Ecto neural progenitor cell (in vitro differentiated cells): ENCODE data around the gene IVD.
A peak's percentile ranks its signal among the peaks of the same experiment; 100 is the strongest.

Experiments used
- DNase-seq: peaks from one replicate; pipeline ENCODE4 v3.0.0-alpha.2; 2018; ENCODE audit warnings: low spot score

Gene IVD

DNA sequence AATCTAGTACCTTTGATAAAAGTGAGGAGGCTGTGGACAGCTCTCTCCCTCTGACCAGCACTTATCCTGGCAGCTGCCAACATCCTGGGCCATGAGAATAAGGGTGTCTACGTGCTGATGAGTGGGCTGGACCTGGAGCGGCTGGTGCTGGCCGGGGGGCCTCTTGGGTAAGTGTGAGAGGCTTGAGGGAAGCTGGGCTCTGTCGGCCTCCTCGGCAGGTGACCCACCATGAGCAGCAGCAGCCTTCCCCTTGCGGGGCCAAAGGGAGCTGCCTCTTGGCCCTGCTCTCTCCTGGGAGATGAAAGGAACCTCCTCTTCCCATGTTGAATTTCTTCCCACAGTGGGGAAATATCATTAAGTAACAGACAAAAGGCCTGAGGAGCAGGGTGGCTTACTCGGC is 9.2 kb downstream of the IVD start:
- no peak for DNase-seq

DNA sequence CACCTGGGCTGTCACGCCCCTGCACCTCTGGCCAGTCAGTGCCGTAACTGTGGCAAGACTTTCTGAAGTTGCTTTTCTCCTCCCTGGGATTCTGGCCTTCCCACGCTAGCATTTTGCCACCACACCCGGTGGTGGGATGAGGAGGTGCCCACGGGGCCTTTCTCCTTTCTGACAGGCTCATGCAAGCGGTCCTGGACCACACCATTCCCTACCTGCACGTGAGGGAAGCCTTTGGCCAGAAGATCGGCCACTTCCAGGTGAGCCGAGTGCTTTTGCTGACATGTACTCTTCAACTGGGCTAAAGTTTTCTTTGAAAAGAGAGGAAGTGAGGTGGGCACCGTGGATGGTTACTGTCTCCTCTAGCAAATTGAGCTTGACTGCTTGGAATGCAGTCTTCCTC is 9.6 kb downstream of the IVD start:
- no peak for DNase-seq

DNA sequence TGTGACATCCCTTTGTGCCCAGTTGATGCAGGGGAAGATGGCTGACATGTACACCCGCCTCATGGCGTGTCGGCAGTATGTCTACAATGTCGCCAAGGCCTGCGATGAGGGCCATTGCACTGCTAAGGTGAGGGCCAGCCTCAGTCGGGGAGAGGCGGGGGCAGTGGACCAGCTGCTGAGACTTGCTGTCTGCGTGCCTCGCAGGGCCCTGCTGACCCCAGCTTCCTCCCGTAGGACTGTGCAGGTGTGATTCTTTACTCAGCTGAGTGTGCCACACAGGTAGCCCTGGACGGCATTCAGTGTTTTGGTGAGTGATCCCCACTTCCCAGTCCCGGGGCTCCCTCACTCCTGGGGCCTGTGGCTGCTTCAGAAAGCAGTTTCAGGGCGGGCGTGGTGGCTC is 10.5 kb downstream of the IVD start:
- no peak for DNase-seq

DNA sequence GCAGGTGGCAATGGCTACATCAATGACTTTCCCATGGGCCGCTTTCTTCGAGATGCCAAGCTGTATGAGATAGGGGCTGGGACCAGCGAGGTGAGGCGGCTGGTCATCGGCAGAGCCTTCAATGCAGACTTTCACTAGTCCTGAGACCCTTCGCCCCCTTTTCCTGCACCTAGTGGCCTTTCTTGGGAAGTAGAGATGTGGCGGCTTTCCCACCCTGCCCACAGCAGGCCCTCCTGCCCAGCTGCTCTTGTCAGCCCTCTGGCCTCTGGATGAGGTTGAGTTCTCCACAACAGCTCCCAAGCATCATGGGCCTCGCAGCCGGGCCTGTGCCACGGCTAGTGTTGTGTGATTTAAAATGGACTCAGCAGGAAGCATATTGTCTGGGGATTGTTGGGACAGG is 12.5 kb downstream of the IVD start:
- DNase-seq: no peak

DNA sequence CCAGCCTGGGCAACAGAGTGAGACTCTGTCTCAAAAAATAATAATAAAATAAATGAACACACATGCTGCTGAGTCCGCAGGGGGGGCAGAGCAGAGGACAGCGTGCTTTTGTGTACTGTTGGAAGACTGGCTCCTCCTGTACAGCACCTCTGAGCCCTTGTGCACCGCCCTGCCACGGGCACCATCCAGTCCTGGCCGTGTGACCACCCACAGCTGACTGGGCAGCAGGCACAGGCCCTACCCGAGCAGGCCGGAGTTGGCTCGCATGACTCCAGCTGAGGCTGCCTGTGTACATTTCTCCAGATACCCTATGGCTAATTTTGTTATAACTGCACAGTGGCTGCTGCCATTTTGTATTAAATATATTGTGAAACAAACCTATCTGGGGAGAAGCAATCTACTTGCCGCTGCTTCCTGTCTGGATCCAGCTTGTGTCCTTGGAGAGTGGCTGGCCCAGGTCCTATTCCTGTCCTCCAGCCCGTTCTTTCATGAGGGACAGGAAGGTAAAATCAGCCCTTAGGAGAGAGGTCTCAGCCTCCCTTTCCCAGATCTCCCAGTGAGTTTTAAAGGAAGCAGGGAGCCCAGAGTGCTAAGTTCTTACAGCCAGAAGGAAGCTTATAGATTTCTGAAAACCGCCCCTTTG is 14.6 kb downstream of the IVD start:
- no peak for DNase-seq

DNA sequence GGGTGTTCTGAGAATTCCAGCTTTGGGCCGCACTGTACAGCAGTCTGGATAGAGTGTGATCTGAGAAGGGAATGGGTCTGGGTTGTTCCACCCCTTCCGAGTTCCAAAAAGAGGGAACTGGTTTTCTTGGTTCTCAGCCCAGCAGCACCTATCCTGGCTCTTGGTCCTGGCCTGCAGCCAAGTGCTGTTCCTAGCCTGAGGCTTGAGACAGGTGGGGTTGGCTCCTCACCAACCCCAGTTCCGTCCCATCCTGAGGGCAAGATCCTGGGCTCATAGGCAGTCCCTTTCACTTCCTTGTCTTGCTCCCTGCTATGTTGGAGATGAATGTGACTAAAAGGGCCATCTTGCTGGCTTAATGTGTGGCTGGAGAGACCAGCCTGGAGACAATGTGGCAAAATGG is 15.2 kb downstream of the IVD start:
- DNase-seq: no peak

DNA sequence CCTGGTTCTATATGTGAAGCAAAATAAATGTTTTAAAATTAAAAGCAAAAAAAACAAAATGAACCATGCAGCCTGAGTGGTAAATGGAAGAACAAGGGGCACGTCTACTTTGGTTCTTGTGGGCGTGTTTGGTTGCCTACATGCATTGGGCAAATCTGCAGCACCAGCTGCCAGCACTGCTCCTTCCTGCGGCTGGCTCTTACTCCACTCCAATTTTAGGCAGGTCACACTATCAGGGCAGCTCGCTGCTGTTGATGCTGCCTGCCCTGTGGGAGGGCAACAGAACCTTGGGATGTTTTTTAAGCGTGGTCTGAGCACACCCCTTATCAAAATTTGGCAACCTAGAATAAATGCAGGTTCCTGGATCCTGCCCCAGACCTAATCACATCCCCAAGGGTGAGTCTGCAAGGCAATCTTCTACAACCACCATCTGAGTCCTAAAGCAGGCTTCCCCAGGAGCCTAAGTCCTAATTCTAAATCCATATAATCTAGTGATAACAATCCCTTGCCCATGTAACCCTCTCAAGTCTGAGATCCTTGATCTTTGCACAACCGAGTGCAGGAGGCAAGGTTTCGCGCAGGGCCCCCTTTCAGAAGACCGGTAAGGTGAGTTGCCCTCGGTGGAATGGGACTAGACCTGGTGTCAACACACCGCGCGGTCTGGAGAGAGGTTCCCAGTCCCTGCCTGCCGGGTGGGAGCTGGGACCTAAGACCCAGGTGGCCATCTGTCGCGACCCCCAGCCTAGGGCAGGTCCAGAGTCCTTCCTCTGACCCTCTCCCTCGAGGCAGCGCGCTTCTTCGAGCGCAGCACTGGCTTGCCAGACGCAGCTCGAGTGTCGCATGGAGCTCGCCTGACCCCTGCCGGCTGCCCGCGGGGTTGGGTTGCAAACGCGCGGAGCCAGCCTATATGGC is 15.9 kb downstream of the IVD start:
- DNase-seq: peak; percentile 87

DNA sequence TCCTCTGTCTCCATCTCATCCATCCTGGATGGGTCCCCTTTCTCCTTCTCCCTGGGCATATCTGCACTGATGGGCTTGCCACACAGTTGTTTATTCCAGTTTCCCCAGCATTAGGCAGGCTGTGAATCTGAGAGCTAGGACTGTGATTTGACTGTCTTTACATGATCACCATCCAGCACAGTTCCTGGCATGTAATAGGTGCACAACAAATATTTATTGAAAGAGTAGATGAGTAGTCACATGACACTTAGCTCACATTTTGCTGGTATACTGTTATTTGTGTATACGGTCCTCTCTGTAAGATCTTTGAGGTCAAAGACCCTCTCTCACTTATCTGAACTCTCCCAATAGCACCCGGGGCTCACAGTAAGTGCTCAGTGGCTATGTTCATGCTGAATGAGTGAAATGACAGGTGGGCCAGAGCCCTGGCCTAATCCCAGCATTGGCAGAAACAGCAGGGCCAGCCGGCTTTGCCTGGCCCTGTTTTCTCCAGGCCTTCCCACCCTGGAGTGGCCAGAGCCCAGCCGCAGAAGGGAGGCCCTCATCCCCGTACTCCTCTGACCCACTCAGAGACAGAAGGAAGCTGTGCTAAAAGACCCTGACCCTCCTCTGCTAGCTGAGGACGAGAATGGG is 19.0 kb downstream of the IVD start:
- no peak for DNase-seq

DNA sequence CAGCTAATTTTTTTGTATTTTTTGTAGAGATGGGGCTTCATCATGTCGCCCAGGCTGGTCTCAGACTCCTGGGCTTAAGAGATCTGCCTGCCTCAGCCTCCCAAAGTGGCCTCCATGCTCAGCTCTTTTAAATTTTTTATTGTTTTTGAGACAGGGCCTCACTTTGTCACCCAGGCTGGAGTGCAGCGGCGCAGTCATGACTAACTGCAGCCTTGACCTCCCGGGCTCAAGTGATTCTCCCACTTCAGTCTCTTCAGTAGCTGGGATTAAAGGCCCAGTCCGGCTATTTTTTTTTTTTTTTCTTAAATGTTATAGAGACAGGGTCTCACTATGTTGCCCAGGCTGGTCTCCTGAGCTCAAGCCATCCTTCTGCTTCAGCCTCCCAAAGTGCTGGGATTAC is 20.1 kb downstream of the IVD start:
- DNase-seq: no peak

DNA sequence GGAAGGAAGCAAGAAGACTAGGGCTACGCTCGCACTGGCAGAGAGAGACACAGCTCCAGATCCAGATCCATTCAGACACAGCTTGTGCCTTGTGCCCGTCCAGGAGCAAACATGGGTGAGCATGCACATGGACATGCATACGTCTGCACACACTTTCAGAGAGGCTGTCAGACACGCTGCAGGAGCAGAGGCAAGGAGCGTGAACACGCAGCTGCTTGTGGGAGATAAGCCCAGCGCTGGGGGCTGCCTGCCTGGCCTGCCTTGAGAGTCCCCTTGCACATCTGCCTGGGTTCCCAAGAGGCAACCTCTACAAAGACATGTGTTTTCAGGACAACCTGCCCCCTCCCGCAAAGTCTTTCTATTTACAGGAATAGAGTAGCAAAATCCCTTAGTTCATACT is 21.6 kb downstream of the IVD start:
- no peak for DNase-seq

DNA sequence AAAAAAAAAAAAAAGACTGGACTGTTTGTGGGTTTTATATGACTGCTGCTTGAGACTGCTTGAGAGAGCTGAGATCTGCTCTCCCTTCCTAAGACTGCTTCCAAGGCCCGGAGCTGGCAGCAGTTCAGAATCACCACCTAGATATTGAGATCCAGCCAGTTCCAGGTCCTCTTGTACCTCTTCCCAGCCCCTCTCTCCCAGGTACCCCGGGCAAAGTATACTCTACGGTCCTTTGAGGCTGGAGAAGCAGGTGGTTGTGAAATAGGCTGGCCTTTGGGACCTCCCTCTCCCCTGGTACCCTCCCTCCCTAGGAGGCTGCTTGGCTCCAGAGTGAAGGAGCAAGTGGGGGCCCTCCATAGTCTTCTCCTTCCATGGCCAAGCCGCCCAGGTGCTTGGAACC is 22.6 kb downstream of the IVD start:
- no peak for DNase-seq

DNA sequence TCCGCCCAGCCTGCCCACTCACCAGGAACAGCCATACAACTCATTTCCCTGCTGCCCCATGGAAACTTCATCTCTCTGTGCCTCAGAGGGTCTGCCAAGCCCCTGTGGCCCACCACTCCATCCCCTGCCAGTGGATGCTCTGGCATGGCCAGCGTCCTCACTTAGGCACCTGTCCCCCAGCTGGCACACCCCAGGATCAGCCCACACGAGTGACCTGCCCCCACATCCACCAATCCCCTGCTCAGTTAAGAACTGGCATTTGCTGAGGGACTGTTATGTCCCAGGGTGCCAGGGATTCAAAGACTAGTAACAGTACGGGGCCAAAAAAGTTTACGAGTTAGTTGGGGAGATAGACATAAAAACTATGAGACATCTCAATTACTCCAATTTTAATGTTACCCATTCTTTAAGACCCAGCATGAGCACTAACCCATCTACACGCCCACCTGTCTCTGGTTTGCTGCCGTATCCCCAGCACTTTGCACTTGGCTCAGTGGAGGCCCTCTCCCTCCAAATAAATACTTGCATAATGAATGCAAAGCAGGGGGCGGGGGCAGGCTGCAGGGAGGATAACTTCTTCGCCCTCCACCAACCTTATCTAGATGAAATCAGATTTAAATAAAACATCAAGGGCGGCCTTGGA is 23.6 kb downstream of the IVD start:
- DNase-seq: no peak

DNA sequence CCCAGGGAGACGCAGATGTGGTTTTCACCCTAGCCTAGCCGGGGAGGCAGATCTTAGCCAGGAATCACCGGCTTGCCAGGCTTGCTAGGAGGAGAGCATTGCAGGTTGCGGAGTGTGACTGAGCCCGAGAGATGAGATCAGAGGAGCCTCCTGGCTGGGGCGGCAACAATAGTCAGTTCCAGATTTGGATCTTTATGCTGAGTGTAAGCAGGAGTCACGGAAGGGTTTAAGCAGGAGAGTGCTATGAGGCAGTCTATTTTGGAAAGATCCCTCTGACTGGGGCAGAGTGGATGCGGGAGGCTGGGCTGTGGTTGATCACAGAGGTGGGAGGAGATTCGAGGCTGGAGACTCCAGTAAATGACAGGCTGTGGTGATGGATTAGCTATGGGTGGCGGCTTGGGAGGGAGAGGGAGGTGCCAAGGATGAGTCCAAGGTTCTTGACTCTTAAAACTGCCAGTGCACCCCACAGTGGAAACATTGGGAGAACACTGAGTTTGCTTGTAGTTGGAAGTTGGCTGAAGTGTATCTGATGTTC is 24.7 kb downstream of the IVD start:
- DNase-seq: no peak

DNA sequence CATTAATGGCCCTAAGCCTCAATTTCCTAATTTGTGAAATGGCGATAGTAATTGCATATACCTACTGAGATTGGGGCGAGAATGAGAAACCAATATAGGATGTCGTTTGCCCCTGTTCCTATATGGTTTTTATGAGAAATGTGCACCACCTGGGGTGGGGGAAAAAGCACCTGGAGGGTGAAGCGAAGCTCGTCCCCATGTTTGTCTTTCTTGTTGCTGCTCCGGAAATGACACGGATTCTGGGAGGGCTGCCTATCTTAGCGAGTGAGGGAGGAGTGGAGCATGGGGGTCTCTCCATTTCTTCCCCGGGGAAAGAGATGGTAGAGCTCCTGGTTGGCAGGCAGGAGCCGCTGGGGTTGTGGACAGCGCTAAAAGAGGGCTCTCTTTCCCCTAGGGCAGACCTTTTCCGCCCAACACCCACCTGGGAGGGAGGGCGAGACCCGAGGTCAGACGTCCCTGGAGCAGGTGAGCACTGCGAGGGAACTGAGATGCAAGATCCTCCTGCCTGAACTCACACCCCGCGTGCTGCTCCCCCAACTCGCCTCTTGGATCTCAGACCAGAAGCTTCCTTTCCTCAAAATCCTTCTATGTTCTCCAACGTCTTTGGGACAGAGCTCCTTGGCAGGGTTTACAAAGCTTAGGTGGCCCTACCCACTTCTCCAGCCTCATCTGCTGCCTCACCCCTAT is 29.6 kb downstream of the IVD start:
- no peak for DNase-seq

DNA sequence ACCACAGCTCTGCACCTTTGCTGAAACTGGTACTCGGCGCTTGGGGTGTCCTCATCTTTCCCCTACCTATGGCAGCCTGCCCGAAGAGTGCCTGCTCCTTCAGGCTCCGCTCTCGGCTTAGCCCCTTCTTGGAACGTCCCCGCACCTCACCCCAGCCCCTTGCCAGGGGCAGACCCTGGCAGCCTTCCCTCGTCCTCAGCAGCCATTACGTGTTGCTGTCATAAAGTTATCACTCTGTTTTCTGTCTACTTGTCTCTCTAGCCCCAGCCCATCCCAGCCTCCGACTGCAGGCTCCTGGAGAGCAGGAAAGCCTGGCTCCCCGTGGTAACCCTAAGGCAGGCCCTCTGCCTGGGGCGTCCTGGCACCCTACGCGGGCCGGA is 30.1 kb downstream of the IVD start:
- no peak for DNase-seq

DNA sequence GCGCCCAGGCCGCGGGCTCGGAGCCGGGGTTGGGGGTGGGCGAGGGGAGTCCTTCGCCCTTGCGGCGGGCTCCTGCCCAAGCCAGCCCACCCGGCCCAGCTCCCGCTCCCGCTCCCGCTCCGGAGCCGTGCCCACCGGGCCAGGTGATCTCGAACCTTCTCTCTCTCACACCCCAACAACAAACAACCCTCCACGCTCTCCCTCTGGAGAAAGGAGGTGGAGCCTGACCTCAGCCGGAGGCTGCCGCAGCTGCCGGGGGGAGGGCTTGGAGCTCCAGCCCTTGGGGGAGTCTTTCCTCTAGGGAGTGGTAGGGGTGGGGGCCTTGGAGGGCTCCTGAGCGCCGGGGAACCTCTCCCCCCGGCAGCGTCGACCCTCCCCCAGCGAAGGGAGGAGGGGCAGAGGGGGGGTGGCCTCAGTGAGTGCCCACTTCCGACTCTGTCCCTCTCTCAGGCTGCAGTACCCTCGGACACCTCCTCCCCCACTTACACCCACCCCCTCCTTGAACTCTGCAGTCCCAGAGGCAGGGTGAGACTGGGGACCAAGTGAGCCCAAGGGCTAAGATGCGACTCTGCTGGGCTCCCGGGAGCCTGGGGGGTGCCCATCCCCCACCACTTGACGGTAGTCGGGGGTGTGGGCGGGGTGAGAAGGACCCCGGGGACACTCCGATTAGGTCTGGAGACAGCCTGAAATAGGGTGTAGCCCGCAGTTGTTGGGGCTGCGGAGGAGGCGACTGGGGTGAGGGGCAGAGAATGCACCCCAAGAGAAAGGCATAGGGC is 30.7 kb downstream of the IVD start:
- DNase-seq: peak; percentile 61

DNA sequence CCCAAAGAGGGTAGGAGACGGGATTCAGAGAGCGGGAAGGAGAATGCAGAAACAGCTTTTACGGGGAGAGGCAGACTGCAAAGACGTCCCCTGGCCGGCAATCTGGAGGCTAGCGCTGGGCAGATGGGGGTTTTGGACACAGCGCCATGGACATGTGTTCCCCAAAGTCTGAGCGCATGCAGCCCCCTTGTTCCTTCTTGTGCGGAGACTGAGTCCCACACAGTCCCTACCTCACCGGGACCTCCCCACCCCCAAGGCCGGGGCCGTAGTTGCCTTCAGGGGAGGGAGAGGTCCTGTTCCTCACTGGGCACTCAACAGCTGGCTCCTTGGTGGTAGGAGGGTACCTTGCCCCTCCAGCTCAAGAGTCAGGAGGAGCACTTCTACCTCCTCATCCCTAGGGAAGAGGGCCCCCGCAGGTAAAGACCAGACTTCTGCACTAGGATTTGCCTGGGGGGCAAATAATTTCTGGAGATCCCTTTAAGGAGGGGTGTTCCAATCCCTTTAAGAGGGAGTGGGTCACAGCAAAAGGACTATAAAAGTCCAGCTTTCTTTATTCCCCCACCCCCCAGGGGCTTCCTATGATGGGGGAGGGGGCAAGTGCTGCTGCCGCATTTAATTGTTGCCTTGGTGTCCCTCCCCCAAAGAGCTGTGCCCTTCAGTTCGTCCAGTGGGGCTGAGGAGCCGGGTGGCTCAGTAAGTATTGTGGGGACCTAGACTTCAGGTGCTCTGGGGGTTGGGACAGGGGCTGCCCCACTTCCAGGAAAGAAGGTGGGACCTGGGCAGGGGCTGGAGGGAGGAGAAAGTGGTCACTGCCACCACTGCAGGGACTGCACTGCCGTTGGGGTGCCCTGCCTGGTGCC is 31.5 kb downstream of the IVD start:
- DNase-seq: no peak

DNA sequence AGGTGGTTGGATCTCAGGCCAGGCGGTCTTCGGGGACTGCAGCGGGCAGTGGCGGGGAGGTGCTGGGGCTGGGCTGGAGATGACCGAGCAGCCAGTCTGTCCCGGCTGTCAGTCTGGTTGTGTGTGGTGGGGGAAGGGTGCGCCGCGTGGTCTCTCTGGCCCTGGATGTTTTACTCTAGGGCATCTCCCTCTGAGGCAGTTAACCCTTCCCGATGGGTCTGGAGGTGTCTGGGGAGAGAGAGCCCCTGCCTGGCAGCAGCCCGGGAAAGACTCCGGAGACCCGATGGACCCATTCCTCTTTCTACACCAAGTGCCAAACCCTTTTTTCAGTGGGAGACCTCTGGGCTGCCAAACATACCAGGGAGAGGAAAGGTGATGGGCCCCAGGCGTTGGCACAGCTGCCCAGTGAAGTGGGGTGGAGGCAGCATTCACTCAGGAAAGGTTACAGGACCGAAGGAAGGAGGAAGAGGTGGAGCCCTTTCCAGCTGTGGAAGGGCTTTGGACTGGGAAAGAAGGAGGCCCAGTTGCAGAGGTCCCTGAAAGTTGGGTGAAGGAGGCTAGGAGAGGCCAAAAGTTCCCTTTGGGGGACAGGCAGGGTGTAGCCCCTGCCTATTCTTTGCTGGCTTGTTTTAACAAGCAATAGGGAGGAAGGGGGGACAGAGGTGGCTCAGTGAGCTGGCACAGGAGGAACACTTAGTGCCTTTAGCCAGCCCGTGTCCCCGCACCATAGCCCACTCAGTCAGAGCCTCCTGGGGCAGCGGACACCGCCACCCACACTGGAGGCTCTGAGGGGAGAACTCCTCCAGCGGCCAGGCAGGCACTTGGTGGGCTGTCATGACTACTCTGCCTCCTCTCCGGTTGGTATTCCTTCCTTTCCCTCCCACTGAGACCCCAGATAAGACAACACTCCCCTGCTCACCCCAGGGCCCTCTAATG is 32.4 kb downstream of the IVD start:
- DNase-seq: no peak

DNA sequence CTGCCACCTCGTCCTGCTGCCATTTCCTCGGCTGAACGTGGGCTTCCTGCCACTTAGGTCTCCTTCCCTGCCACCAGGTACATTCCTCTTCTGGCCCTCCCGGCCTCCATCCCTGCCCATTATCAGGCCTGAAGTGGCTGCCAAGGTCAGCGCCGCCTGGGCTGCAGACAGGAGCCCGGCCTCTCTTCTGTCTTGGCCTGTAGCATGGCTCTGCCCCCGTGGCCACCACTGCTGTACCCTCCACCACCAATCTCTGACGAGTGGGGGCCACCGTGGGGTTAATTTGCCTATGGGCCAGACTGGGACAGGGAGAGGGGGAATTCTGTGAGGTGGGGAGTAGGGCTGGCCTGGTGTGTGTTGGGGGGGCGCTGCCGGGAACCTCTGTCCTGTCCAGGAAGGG is 33.1 kb downstream of the IVD start:
- no peak for DNase-seq
